ENCODE measurements around the gene DHCR24.
"Not testable (repeated sequence)": the region's sequence is repeated elsewhere in the genome, so short reads cannot be mapped to it uniquely, and the experiment has no call there.

DHCR24 gene, protein sequence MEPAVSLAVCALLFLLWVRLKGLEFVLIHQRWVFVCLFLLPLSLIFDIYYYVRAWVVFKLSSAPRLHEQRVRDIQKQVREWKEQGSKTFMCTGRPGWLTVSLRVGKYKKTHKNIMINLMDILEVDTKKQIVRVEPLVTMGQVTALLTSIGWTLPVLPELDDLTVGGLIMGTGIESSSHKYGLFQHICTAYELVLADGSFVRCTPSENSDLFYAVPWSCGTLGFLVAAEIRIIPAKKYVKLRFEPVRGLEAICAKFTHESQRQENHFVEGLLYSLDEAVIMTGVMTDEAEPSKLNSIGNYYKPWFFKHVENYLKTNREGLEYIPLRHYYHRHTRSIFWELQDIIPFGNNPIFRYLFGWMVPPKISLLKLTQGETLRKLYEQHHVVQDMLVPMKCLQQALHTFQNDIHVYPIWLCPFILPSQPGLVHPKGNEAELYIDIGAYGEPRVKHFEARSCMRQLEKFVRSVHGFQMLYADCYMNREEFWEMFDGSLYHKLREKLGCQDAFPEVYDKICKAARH

DNA sequence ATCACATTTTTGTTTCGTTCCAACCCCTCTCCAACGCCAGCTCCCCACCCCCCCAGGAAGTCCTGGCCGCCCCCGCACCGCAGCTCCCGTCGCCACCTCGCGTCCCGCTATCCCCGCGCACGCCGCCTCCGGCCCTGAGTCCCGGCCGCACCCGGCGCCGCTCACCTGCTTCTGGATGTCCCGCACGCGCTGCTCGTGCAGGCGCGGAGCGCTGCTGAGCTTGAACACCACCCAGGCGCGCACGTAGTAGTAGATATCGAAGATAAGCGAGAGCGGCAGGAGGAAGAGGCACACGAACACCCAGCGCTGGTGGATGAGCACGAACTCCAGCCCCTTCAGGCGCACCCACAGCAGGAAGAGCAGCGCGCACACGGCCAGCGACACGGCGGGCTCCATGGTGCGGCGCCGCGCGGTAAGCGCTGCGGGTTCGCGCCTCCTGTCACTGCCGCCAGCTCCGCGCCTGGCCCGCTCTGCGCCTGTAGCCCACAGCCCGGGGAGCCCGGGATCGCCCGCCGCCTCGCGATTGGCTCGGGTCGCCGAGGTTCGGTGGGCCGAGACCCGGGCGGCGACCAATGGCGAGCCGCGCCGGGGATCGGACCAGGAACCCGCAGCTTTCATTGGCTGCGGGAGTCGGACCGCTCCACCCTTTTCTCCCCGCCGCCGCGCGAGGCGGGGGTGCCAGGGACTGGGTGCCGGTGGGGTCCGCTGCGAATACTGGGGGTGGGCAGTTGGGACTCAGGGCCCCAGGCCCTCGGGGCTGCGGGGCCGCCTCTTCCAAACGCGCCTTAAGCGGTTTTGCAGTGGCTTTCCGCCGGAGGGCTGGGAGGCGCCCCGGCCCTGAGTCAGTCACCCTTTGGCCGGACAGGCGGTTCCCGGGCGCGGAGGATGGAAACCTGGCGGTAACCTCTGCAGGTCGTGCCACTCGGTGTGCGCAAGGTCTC lies at the start of gene DHCR24:
Gene DHCR24, minus strand, starts transcription at position 472 of the 941 bp plus-strand sequence. Its CDS starts 76 bp downstream, at position 396.
- DNase-seq = peak; percentile 73

DNA sequence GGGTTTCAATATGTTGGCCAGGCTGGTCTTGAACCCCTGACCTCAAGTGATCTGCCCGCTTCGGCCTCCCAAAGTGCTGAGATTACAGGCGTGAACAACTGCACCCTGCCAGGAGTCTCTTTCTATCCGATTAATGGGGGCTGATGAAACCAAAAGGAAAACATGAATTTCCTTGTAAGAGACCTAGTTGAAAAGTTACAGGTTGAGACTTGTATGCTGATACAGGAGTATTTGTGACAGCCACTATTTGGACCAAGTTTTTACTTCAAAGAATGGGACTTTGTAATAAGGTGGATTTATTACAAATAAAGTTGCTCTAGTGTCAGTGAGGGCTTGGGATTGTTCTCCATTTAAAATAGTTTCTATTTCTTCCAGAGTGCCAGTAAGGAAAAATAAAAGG lies 49.8 kb upstream of the DHCR24 start:
- no peak for DNase-seq

DNA sequence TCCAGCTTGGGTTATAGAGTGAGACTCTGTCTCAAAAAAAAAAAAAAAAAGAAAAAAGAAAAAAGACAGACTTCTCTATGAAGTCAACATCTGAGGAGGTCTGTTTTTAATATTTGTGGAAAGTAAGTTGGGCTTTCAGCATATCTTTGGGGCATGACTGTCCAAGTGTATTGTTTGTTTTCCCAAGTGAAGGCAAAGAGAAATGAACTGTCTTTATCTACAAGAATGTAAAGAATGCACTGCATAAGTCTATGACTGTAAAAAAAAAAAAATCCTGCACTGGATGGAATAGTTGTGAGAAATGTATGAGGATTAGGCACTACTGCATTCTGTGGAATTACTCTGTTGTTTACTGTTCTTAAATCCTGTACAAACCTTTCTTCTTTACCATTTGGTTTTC lies 47.9 kb upstream of the DHCR24 start:
- DNase-seq = no peak

DNA sequence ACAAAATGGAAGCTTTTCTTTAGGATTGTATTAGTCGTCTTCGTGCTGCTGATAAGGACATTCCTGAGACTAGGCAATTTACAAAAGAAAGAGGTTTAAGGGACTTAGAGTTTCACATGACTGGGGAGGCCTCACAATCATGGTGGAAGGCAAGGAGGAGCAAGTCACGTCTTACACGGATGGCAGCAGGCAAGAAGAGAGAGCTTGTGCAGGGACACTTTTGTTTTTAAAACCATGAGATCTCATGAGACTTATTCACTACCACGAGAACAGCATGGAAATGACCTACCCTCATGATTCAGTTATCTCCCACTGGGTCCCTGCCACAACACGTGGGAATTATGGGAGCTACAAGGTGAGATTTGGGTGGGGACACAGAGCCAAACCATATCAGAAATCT lies 47.1 kb upstream of the DHCR24 start:
- DNase-seq = not testable (repeated sequence)

DNA sequence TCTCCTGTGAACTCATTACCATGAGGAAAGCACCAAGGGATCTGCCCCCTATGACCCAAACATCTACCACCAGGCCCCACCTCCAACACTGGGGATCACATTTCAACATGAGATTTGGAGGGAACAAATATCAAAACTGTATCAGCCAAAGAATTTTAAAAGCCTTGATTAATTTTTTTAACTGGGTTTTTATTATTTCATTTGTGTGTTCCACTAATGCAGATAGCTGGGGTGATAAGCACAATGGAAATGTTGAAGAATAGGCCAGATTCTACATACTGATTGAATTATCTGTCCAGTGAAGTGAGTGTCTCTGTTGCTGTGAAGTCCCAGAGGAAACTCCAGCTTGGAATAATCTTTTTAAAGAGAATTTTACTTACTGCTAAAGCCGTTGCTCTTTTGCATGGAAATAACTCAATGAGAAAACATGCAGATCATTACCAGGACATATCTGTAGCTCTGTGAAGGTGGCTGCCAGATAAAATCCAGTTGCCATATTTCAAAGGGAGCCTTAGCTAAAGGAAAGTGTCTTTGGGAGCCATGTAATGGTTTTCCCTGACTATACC lies 44.4 kb upstream of the DHCR24 start:
- DNase-seq = no peak

DNA sequence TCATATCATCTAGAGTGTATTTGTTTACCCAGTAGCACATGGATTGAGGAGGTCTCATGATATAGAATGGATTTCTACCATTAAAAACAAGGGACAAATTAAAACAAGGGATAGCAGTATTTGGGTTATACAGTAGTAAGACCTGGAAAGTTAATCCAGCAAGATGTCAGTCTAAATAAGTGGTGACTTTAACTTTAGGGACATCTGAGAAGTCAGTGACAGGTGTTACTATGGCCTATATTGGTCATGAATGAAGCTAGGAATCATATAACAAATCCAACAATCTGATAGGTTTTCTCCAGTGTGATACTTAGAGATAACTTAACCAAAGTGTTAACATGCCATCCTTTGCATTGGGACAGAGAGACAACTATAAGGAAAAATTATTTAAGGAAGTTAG lies 42.7 kb upstream of the DHCR24 start:
- no peak for DNase-seq

DNA sequence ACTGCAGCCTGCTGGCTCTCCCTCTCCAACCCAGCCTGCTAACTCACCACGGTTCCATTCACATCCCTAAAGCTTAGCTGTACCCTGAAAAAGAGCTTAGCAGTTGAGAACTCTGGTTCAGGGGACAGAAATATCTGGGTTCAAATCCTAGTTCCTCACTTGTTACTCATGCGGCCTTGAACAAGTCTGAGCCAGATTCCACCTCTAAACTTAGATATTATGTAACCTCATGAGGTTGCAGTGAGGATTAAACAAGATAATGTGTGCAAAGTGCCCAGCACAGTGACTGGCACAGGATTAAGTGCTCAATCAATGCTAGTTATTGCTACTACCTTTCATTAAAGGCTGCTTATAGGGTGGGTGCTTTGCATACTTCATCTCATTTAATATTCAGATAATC lies 41.3 kb upstream of the DHCR24 start:
- no peak for DNase-seq

DNA sequence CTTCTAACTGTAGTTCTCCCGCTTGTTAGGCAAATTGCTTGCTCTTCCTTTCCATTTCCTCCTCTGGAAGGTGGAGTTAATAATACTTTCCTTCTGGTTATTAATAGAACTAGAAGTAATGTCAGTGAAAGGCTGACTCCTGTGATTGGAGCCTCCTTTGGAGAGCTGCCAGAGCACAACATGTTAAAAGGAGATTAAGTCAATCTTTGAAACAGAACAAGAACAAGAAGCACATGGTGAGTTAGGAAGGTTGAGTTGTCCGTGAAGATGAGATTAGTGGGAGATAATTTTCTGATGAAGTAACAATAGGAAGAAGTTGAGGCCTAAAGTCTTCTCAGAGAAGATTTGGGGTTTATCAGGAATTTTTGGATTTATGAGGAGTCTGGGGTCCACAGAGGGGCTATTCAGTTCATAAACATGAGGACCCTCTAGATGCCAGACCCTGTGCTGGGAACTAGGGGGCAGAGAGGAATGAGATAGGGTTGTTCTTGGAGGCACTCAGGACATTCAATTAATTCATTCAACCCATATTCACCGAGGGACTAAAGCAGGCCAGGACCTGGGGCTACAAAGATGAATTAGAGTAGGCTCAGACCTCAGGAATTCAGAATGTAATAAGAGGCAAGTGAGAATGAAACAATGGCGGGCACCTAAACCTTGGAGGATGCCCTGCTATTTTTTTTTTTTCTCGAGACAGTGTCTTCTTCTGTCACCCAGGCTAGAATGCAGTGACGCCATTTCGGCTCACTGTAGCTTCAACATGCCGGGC lies 40.7 kb upstream of the DHCR24 start:
- DNase-seq = no peak

DNA sequence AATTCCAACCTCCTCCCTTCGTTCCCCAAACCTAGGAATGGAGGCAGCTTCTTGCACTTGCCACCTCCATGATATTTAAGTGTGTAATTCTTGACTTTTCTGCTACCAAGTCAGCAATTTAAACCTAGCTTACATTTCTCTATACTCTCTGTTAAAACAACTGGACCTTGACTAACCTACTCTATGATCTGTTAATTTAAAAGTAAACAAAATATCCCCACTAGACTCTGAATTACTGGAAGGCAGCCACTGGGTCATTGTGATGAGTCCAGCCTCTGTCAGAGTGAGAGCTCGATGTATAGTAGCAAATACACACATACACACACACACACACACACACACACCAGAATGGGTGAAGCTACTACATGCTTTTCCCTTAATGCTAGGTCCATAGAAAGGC lies 40.0 kb upstream of the DHCR24 start:
- no peak for DNase-seq

DNA sequence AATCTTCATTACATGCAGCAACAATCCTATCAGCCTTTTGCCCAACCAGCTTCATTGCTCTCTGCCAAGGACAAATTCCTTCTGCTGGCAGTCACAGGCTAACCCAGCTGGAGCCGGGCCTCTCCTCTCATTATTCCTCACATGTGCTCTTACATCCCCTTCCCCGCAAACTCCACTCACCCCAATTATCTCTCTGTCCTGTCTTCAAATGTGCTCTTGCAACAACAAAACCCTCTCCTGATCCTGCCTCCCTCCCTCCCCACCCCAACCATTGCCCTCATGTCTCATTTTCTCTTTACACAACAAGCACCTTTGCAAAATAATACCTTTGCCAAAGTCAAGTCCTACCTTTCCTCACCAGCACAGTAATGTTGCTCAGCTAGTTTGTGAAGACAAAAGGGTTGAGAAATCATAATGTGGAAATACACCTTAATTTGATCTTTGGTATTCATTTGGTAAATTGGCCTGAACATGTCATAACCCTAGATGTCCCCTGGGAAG lies 36.0 kb upstream of the DHCR24 start:
- no peak for DNase-seq

DNA sequence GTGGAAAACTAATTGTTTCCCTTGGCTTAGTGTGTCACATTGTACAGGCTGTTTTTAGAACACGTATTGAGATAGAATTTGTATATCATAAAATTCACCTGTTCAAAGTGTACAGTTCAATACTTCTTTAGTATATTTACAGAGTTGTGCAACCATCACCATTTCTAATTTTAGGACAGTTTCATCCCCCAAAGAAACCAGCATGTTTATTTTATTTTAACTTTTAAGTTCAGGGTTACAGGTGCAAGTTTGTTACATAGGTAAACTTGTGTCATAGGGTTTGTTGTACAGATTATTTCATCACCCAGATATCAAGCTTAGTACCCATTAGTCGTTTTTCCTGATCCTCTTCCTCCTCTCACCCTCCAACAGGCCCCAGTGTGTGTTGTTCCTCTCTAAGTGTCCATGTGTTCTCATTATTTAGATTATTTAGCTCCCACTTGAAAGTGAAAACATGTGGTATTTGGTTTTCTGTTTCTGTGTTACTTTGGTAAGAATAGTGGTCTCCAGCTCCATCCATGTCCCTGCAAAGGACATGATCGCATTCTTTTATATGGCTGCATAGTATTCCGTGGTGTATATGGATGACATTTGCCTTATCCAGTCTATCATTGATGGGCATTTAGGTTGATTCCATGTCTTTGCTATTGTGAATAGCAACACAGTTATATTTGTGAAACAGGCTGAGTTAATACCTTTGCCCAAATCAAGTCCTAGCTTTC lies 35.2 kb upstream of the DHCR24 start:
- no peak for DNase-seq

DNA sequence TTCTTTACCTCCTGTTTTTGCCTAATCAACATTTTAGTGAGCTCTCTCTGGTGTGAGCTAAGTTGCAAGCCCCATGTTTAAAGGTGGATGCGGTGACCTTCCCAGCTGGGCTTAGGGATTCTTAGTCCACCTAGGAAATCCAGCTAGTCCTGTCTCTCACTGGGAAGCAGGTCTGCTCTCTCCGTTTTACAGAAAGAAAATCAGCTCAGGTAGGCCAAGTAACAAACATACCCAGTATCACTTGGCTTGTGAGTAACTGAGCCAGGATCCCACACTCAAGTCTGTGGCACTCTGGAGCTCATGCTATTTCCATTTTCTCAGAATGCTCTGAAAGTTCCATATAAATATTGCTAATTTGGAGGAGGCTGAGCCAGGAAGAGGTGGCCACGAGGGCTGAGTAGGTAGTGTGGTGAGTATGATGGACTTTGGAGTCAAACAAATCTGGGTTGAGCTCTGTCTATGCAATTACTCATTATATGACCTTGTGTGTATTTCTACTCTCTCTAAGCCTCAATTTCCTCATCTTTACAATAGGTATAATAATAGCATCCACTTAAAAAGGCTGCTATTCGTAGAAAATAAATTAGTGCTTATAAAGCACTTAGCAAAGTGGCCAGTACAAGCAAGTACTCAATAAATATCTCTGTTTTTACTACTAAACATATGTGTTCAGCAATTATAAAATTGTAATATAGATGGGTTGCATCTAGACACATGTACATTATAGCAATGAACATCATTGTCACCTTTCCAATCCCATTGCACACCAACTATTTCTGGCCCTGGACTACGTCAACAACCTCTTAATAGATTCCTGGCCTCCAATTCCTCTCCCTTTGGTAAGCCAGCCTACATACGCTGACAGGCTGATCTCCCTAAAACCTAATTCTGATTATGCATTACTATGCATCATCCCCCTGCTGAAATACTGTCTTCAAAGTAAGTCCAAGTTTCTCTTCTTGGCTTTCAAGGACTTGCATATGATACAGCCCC lies 32.7 kb upstream of the DHCR24 start:
- DNase-seq = no peak

DNA sequence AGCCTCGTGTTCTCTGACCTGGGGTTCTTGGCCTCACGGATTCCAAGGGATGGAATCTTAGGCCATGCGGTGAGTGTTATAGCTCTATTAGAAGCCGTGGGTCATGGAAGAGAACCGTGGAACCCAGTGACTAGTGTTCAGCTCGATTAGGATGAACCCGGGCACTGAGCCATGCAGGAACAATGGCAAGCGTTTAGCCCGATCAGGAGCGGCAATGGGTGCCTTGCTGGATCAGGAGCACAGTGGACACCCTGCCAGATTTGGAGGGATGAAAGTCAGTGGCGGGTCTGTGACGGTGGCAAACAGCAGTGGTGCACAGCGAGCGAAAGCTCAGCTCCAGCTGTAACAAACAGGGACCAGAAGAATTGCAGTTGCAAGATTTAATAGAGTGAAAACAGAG lies 24.1 kb upstream of the DHCR24 start:
- not testable (repeated sequence) for DNase-seq

DNA sequence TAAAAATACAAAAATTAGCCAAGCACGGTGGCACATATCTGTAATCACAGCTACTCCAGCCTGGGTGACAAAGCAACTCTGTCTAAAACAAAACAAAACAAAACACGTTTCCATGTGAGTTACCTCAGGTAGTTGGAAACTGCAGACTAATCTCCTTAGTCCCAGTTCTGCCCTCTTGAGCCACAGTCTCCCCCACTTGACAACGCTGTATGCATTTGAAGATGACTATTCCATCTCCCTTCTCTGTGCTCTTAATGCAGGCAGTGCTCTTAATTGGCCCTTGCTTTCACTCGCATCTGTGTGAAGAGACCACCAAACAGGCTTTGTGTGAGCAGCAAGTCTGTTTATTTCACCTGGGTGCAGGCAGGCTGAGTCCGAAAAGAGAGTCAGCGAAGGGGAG lies 19.6 kb upstream of the DHCR24 start:
- no peak for DNase-seq

DNA sequence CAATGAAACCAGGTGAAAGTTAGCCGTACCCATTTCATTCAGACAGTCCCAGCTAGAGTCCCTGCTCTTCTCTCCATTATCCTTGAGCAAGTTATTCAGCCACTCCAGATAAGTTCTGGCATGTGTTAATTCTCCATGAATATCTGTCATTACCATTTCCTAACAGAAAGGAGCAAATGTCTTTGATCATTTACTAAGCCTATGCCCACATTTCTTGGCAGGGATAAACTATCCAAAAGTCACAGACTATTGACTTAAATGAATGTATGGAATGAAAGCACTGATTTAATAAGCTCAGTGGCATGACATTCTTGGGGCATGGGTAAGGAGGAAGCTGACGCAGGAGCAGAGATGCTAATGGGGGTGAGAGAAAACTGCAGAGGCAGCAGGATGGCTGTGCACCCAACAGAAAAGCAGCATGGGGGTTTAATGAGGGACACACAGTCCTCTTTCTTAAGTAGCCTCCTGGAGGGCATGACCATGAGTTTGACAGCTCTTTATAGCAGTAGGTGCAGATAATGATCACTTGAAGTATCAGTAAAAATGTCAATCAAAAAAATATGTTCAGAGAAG lies 17.6 kb upstream of the DHCR24 start:
- DNase-seq = no peak

DNA sequence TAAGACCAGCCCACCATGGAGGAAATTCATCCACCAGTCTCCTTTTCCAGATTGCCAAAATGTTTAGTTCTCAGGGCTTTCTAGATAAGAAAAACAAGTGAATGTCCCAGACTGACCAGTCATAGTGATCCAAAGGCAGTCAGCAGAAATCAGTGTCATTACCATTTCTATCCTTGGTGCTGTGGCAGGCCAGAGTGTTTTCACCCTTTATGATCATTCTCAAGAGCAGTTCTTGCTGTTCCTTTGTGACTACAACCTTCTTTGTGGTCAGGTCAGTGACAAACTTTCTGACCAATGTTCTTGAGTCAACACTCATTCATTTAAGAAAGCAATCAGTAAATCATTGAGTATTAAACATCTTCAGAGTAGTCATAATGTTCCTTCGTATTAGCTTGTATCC lies 7.3 kb upstream of the DHCR24 start:
- no peak for DNase-seq

DNA sequence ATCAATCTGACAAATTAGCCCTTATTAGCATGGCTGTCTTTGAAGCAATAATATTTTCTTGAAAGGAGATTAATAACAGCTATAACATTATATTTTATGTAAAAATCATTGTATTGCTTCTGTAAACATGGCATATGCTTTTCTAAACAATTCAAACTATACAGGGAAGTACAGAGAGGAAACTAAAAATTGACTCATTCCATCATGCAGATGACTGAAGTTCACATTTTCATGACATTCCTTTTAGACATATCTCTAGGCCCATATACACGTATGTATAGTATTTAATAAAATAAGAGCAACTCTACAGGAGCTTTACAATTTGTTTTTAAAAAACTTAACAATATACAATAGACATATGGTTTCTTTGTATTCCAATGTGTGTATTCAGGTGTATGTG lies 5.6 kb upstream of the DHCR24 start:
- no peak for DNase-seq

DNA sequence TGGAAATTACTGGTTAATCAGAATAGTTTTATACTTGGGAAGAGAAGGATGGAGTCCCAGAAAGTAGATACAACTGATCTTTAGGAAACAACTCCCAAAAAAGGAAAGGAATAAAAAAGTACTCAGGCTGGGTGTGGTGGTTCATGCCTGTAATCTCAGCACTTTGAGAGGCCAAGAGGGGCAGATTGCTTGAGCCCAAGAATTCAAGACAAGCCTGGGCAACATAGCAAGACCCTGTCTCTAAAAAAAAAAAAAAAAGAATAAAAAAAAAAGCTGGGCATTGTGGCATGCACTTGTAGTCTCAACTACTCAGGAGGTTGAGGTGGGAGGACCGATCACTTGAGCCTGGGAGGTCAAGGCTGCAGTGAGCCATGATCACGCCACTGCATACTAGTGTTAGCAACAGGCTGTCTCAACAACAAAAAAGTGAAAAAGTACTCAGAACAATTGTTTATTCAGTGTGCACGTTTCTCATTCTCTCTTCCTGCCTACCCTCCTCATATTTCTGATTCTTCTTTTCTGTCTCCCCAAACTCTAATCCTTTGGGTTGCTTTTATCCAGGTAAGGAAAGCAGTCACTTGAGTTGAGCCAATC lies 2.2 kb upstream of the DHCR24 start:
- DNase-seq = no peak

DNA sequence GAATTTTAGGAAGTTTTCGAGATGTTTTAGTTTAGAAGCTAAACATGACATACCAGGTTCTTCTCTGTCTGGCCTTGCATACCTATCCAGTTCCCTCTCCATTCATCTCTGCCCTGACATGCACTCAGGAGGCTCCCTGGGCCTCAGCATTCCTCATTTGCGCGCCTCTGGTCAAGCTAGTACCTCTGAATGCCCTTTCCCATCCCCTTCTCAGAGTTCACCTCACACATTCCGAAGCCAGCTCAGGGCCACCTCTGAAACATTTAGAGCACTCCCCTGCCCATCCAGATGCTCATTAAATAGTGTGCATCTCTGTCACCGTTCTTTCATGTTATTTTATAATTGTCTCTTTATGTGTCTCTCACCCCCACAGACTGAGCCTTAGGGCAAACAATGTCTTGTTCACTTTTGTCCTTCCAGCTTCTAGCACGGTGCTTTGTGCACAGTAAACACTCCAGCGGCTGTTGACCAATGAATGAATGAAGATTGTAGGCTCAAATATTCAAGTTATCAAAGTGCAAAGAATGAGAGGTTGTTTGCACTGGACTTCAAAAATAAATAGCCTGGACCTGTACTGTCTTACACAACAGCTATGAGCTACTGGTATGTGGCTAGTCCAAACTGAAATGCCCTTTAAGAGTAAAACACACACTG lies 1.2 kb upstream of the DHCR24 start:
- no peak for DNase-seq

All from stimulated activated naive CD4-positive, alpha-beta T cell treated with Interleukin-2 at 50 U/mL for 16 hours (primary cell).